ENCODE data around the gene CHST7. TPM values are rescaled to one million over a fixed set of nuclear protein-coding genes. Genes with fewer than 3 reads are reported as not detected.
"Not testable (repeated sequence)": the region's sequence is repeated elsewhere in the genome, so short reads cannot be mapped to it uniquely, and the experiment has no call there.

The CHST7 gene
- total RNA-seq, 1 experiment from 2014 or later = 17.1 TPM

GRCh38 chrX:46529740-46530403, 43.7 kb upstream of the CHST7 start:
- H3K9me3 Mint-ChIP-seq = peaks cover 51 to 67% of the 10 kb centered on the region in 2 experiments
- H2BK120ac ChIP-seq (ENCODE audit: low read depth, low read length, poor library complexity, severe bottlenecking); H3K27me3 Mint-ChIP-seq (ENCODE audit: low read depth); H2BK12ac ChIP-seq (ENCODE audit: insufficient read length, low read depth, low read length); H3K23ac ChIP-seq (ENCODE audit: insufficient read length, low read depth, low read length); H3K9ac ChIP-seq (ENCODE audit: extremely low read depth, insufficient read length, low read length); DNase-seq; H3K4me1 Mint-ChIP-seq; H3K4me2 ChIP-seq (ENCODE audit: insufficient read depth, insufficient read length, low read length); H3K4me3 Mint-ChIP-seq; H4K20me1 ChIP-seq (ENCODE audit: control insufficient read depth, insufficient read depth, insufficient read length); H2BK15ac ChIP-seq (ENCODE audit: low read depth, low read length); H4K5ac ChIP-seq (ENCODE audit: insufficient read length, low read depth, low read length); H3K56ac ChIP-seq (ENCODE audit: insufficient read length, low read depth, low read length); H2AK5ac ChIP-seq (ENCODE audit: insufficient read length, low read length); H3T11ph ChIP-seq (ENCODE audit: low read length); H3K79me1 ChIP-seq (ENCODE audit: insufficient read depth, low read depth, low read length, poor library complexity, severe bottlenecking); H3K4ac ChIP-seq (ENCODE audit: low read depth, low read length); H3K27me3 ChIP-seq (ENCODE audit: insufficient read depth, low read length); H3K23me2 ChIP-seq (ENCODE audit: insufficient read length, low read depth, low read length, poor library complexity, severe bottlenecking); H3K9me3 ChIP-seq (ENCODE audit: control insufficient read depth, low read depth, low read length); H2AFZ ChIP-seq (ENCODE audit: low read length); H2BK5ac ChIP-seq (ENCODE audit: insufficient read length, low read length); H3K14ac ChIP-seq (ENCODE audit: insufficient read depth, low read length); H4K8ac ChIP-seq (replicated peaks; ENCODE audit: insufficient read length, low read depth, low read length); H2BK20ac ChIP-seq (ENCODE audit: low read depth, low read length, poor library complexity, severe bottlenecking); H4K91ac ChIP-seq (ENCODE audit: insufficient read length, low read depth, low read length); H3K27ac ChIP-seq (ENCODE audit: insufficient read length, low read depth, low read length); H3K18ac ChIP-seq (ENCODE audit: insufficient read length, low read depth, low read length); H3K79me2 ChIP-seq (ENCODE audit: insufficient read depth, low read length); H3K4me1 ChIP-seq (ENCODE audit: insufficient read depth, low read length): not testable (repeated sequence)
- H3K27ac Mint-ChIP-seq = peak overlapping the region in 1 of 3 experiments; percentile 82; a peak in 2 of 7 replicates
- H3K36me3 Mint-ChIP-seq (ENCODE audit: insufficient read depth in 1 of 3, low read depth in 3 of 3) = peaks cover 7 to 30% (median 17%) of the 10 kb centered on the region in 3 experiments
- no CpG with 5 or more reads among the region's 12 CpGs for WGBS (ENCODE audit: extremely low coverage, insufficient read length, low lambda C conversion rate)

GRCh38 chrX:46530404-46530908, 43.1 kb upstream of the CHST7 start:
- H2BK120ac ChIP-seq (ENCODE audit: low read depth, low read length, poor library complexity, severe bottlenecking); H3K27me3 Mint-ChIP-seq (ENCODE audit: low read depth); H3K23ac ChIP-seq (ENCODE audit: insufficient read length, low read depth, low read length); H4K8ac ChIP-seq (replicated peaks; ENCODE audit: insufficient read length, low read depth, low read length); H2BK12ac ChIP-seq (ENCODE audit: insufficient read length, low read depth, low read length); H2BK20ac ChIP-seq (ENCODE audit: low read depth, low read length, poor library complexity, severe bottlenecking); H3K4me2 ChIP-seq (ENCODE audit: insufficient read depth, insufficient read length, low read length); H3K4ac ChIP-seq (ENCODE audit: low read depth, low read length); H2BK5ac ChIP-seq (ENCODE audit: insufficient read length, low read length); H3K27ac Mint-ChIP-seq; H3K4me3 Mint-ChIP-seq; H4K5ac ChIP-seq (ENCODE audit: insufficient read length, low read depth, low read length); H3K27ac ChIP-seq (ENCODE audit: insufficient read length, low read depth, low read length); H2BK15ac ChIP-seq (ENCODE audit: low read depth, low read length); H3K79me1 ChIP-seq (ENCODE audit: insufficient read depth, low read depth, low read length, poor library complexity, severe bottlenecking); H2AFZ ChIP-seq (ENCODE audit: low read length); H3K9me3 ChIP-seq (ENCODE audit: control insufficient read depth, low read depth, low read length); H3K4me1 Mint-ChIP-seq; H3K4me1 ChIP-seq (ENCODE audit: insufficient read depth, low read length); H2AK5ac ChIP-seq (ENCODE audit: insufficient read length, low read length); H3K9ac ChIP-seq (ENCODE audit: extremely low read depth, insufficient read length, low read length); H3K18ac ChIP-seq (ENCODE audit: insufficient read length, low read depth, low read length); H4K20me1 ChIP-seq (ENCODE audit: control insufficient read depth, insufficient read depth, insufficient read length); H3K56ac ChIP-seq (ENCODE audit: insufficient read length, low read depth, low read length); H3K23me2 ChIP-seq (ENCODE audit: insufficient read length, low read depth, low read length, poor library complexity, severe bottlenecking); DNase-seq; H3K79me2 ChIP-seq (ENCODE audit: insufficient read depth, low read length); H3T11ph ChIP-seq (ENCODE audit: low read length); H3K14ac ChIP-seq (ENCODE audit: insufficient read depth, low read length); H3K27me3 ChIP-seq (ENCODE audit: insufficient read depth, low read length); H4K91ac ChIP-seq (ENCODE audit: insufficient read length, low read depth, low read length): not testable (repeated sequence)
- peaks cover 51 to 64% of the 10 kb centered on the region in 2 experiments for H3K9me3 Mint-ChIP-seq
- WGBS (ENCODE audit: extremely low coverage, insufficient read length, low lambda C conversion rate) = no CpG with 5 or more reads among the region's 1 CpG
- H3K36me3 Mint-ChIP-seq (ENCODE audit: insufficient read depth in 1 of 3, low read depth in 3 of 3) = peaks cover 7 to 28% (median 17%) of the 10 kb centered on the region in 3 experiments

Data from H9 (cell line).